Fibroblast of pulmonary artery (primary cell): ENCODE data around the gene ASXL3.

Experiments
- DNase-seq: peaks from one replicate; pipeline ENCODE4 v3.0.0-alpha.2; 2010; ENCODE audit warnings: low read depth
- H3K4me3 ChIP-seq: replicated peaks from 2 replicates; pipeline ENCODE4 v1.5.1; 2011; ENCODE audit warnings: low read depth, mild to moderate bottlenecking, control low read depth, low read length, moderate library complexity
- CTCF ChIP-seq: IDR thresholded peaks from 2 replicates; pipeline ENCODE4 v1.5.1; 2011; ENCODE audit warnings: mild to moderate bottlenecking, control low read depth, low read length, inconsistent platforms; ENCODE audit errors: missing control alignments

ASXL3 gene

GRCh38 chr18:33577685-33578517 is at the start of gene ASXL3:
TSS of gene ASXL3 (plus strand) at chr18:33578219. CDS start at chr18:33578632, 413 bp downstream.
- TF ChIP-seq CTCF: no peak
- peak; percentile 8 for DNase-seq
- peak within 1 kb of the TSS; percentile 62 for H3K4me3 ChIP-seq

GRCh38 chr18:33532978-33533377 is 45.0 kb upstream of the ASXL3 start:
- no peak for TF ChIP-seq CTCF
- DNase-seq: no peak
- H3K4me3 ChIP-seq: no peak overlapping the region

- H3K4me3 ChIP-seq: no peak overlapping the region
- DNase-seq: no peak
- no peak for TF ChIP-seq CTCF
Measured at GRCh38 chr18:33536904-33537303, 41.1 kb upstream of the ASXL3 start.

GRCh38 chr18:33538418-33539042 is 39.5 kb upstream of the ASXL3 start:
- no peak overlapping the region for H3K4me3 ChIP-seq
- DNase-seq: no peak
- no peak for TF ChIP-seq CTCF

GRCh38 chr18:33540392-33540791 is 37.6 kb upstream of the ASXL3 start:
- no peak for TF ChIP-seq CTCF
- DNase-seq: no peak
- H3K4me3 ChIP-seq: no peak overlapping the region

GRCh38 chr18:33541316-33541715 is 36.7 kb upstream of the ASXL3 start:
- no peak for TF ChIP-seq CTCF
- no peak for DNase-seq
- H3K4me3 ChIP-seq: no peak overlapping the region

GRCh38 chr18:33556846-33557245 is 21.2 kb upstream of the ASXL3 start:
- TF ChIP-seq CTCF: no peak
- no peak overlapping the region for H3K4me3 ChIP-seq
- no peak for DNase-seq
